OCI-LY7 (cell line): ENCODE data around the gene IL10RB.

ENCODE experiments used
- CTCF ChIP-seq: fragments of 200-600 bp; sonication (generic); conservative IDR thresholded peaks from 2 replicates; pipeline ENCODE4 v1.5.1; 2014; ENCODE audit warnings: mild to moderate bottlenecking, antibody characterized with exemption, low read length, moderate library complexity, mixed read lengths
- EZH2phosphoT487 ChIP-seq: fragments of 200-600 bp; sonication (generic); IDR thresholded peaks from 2 replicates; pipeline ENCODE4 v1.6.1; 2018; ENCODE audit warnings: low read depth, borderline replicate concordance, mild to moderate bottlenecking, mixed run types, antibody characterized with exemption, low read length, moderate library complexity, mixed read lengths

DNA sequence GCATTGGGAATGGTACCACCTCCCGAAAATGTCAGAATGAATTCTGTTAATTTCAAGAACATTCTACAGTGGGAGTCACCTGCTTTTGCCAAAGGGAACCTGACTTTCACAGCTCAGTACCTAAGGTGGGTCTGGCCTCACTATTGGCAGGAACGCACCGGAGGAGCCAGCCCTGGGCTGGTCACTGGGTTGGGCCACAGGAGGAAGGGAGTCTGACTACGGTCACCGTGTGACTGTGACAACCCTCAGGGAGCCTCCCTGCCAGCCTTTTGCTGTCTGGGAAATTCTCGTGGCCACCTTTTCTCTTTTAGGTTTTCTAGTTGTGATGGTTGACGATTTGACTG, 2.2 kb downstream of the IL10RB start:
- TF ChIP-seq CTCF (no peak), EZH2phosphoT487 (no peak)
